Measurements from ENCODE around the gene ALDH1L1. TPM values are rescaled to one million over a fixed set of nuclear protein-coding genes. Genes with fewer than 3 reads are reported as not detected.

ALDH1L1 gene
- total RNA-seq, 1 donor from 2014 or later, result not detected

DNA sequence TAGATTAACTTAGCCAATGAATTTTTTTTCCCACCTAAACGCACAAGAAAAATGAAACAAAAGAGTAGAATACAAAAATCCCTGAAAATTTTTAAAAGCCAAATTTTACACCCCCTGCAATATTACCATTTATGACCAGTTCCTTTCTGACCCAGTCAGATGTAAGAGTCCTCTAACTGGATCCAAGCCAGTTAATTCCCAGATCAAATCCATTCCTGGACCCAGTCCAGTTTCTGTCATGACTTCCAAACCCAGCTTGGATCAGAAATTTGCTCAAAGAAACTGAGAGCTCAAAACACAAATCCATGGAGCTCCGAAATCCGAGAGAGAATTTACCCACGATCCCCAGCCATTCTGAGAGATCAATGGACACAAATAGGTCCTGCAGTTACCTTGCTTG lies 17.0 kb upstream of the ALDH1L1 start:
- DNase-seq (ENCODE audit: low read depth), result no peak

DNA sequence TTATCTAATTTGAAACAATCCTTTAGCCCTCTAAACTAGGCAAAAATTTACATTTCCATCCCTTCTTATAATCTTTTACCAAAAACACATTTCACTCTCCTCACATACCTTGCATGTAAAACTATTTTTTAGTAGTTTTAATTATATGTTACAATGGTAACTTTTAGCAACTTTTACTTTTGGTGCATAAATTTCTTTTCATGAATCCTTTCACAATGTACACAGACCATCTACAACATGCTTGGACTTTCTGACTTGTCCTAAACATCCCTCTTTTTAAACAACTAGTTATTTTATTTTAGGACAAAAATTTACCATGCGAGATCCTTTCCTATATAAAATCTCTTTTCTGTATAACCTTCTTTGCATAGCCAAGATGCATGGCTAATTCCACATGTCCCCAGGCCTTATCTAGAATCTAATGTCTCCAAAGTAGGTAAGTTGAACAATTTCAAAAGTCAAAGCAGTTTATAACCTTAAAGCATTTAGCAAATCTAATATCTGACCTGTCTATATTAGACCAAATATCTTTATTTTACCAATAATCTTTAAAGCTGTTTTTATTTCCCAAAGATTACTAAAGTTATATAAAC lies 14.4 kb upstream of the ALDH1L1 start:
- DNase-seq (ENCODE audit: low read depth), result no peak

GRCh38 chr3:126191246-126191645 lies 10.9 kb upstream of the ALDH1L1 start:
- DNase-seq (ENCODE audit: low read depth), result no peak

DNA sequence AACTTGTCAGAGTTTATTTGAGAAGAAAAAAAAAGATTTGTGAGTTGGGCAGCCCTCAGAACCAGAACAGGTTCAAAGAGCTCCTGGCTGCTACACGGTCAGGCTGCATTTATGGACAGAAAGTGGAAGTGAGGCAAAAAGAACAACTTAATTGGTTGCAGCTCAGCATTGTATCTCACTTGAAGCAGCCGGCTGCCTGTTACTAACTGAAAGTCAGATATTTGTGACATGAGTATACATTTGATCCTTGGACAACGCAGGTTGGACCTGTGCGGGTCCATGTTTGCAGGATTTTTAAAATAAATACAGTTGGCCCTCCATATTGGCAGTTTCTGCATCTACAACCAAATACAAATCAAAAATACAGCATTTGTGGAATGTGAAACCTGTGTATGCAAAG lies 7.5 kb upstream of the ALDH1L1 start:
- no peak for DNase-seq (ENCODE audit: low read depth)

DNA sequence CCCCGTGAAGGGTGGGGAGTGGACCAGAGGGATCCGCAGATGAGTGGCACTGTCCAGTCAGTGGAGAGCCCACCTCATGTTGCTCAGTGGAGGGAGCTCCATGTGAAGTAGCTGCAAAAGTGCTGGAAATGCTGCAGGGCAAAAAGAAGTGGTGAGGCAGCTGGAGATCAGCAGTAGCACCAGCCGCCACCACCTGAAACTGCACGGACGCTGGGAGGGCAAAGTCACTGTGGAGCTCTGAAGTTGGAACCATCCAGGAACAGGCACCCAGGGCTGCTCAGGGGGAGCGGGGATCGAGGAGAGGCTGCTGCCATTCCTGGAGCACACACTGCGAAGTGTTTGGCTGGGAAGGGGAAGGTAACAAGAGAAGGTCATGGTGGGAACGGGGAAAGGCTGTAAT lies 6.4 kb upstream of the ALDH1L1 start:
- no peak for DNase-seq (ENCODE audit: low read depth)

GRCh38 chr3:126186271-126186670 lies 5.9 kb upstream of the ALDH1L1 start:
- no peak for DNase-seq (ENCODE audit: low read depth)

- DNase-seq (ENCODE audit: low read depth), result no peak
Measured at GRCh38 chr3:126184465-126185000, 4.1 kb upstream of the ALDH1L1 start.

GRCh38 chr3:126181398-126181725 lies 976 bp upstream of the ALDH1L1 start:
- DNase-seq (ENCODE audit: low read depth), result no peak

DNA sequence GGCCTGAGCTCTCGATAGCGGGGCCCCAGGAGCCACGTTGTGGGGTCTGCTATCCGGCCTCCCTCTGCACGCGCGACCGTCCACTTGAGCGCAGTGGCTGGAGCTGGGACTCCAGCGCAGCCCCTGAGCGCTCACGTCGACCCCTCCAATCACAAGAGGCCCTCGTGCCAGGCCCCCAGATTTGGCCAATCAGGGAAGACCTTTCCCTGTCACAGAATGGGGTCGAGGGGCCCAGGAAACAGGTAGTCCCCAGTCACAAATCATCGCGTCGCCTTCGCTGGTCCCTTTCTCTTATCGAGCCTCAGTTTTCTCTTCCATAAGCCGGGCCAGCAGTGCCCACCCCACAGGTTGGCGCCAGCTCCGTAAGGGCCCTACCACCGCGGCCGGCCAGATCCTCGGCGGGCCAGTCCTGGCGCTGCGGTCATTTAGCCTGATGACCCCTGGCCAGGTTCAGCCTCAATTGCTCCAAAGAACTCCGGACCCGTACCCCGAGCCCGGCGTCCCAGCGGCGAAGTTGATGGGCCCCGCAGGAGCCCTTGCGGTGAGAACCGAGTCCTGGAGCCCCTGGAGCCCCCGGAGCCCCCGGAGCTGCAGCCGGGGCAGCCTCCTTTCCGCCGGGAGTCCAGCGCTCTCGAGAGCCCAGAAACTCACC lies 435 bp downstream of the ALDH1L1 start:
- DNase-seq (ENCODE audit: low read depth), result no peak

GRCh38 chr3:126170073-126170777 lies 10.2 kb downstream of the ALDH1L1 start:
- no peak for DNase-seq (ENCODE audit: low read depth)

DNA sequence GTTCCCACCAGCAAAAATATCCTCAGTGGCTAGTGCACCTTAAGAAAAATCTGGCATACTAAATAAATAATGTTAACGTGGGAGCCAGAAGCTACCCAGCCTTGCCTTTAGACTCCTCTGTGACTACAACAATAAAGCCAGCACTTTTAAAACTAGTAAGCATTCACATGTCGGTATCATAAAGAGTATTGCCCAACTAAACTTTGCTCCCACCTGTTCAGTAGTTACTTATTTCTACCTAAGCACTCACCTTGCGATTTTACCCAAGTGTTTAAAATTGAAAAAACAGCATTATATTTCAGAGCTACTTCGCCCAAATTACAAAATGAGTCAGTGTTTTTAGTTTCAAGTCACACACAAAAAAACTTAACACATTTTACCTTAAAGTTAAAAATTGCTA lies 12.8 kb downstream of the ALDH1L1 start:
- no peak for DNase-seq (ENCODE audit: low read depth)

GRCh38 chr3:126166009-126166408 lies 14.4 kb downstream of the ALDH1L1 start:
- no peak for DNase-seq (ENCODE audit: low read depth)

GRCh38 chr3:126161309-126161708 lies 19.1 kb downstream of the ALDH1L1 start:
- DNase-seq (ENCODE audit: low read depth), result no peak

- DNase-seq (ENCODE audit: low read depth), result no peak
Measured at GRCh38 chr3:126160243-126161210, 19.9 kb downstream of the ALDH1L1 start.

DNA sequence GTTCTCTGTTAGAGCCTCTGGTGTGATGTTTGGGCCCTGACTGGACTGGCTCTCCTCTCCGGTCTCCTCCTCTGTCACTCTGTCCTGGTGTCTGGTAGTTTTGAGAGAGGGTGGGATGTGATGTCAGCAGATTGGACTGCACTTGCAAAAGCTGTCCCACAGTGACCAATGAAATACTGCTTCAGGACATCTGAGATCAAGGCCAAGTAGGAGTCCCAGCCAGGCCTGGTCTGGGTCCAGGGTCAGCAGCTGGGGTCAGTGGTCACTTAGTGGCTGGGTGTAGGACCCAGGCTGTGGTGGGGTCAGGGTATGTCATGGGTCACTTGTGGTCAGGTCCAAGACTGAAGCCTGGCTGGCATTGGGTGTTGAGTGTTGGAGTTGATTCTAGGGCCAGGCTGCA lies 20.9 kb downstream of the ALDH1L1 start:
- peak; percentile 13 for DNase-seq (ENCODE audit: low read depth)

DNA sequence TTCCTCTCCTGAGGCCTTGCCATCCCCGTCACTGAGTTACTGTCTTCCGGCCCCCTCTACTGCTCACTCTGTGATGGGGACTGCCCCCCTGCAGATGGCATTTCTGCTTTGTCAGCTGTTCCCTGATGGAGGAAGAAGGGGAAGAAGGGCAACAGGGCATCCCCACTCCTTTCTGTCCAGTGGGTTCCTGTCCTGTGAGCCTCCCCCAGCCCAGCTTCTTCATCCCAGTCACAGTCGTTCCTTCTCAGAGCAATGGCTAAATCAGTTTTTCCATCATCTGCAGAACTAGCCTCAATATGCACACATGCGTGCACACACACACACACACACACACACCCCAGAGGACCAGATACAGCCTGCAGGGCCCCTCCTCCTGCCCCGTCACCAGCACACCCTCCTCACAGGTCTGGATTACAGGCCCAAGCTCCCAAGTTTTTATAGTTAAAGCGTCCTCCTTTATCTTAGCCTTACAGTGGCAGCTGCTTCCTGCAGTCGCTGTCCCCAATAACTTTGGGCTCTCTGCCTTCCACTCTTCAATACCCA lies 21.4 kb downstream of the ALDH1L1 start:
- no peak for DNase-seq (ENCODE audit: low read depth)

- DNase-seq (ENCODE audit: low read depth), result no peak
Measured at GRCh38 chr3:126158016-126158911, 22.1 kb downstream of the ALDH1L1 start.

GRCh38 chr3:126157083-126157768 lies 23.2 kb downstream of the ALDH1L1 start:
- DNase-seq (ENCODE audit: low read depth), result no peak

- DNase-seq (ENCODE audit: low read depth), result no peak
Measured at GRCh38 chr3:126156468-126156867, 23.9 kb downstream of the ALDH1L1 start.

All from myocyte (in vitro differentiated cells).